HepG2 (cell line): ENCODE results near the gene NHERF2. TPM values are rescaled to one million over a fixed set of nuclear protein-coding genes. Genes with fewer than 3 reads are reported as not detected.

Experiments
- FOXC1 ChIP-seq: sonication (generic); formaldehyde crosslinking; IDR thresholded peaks from 2 replicates; pipeline ENCODE4 v1.8.0; 2022; ENCODE audit warnings: mild to moderate bottlenecking, missing genetic modification reagents, borderline replicate concordance
- HNRNPL ChIP-seq: fragments of 200-400 bp; formaldehyde crosslinking; IDR thresholded peaks from 2 replicates; pipeline ENCODE4 v1.6.1; 2017; ENCODE audit warnings: mild to moderate bottlenecking, low read depth, low read length
- JUNB ChIP-seq: sonication (generic); formaldehyde crosslinking; IDR thresholded peaks from 2 replicates; pipeline ENCODE4 v1.8.0; 2022; ENCODE audit warnings: missing genetic modification reagents, mild to moderate bottlenecking, borderline replicate concordance
- KLF16 ChIP-seq, 2 experiments: sonication (generic) in 1 of 2; formaldehyde crosslinking in 1 of 2; IDR thresholded peaks; 2 replicates each; pipeline versions ENCODE4 v1.6.1 to v1.8.0; 2016 to 2023; ENCODE audit warnings: missing genetic modification reagents in 2 of 2, missing compliant biosample characterization in 1 of 2
- MXI1 ChIP-seq: IDR thresholded peaks from 3 replicates; pipeline ENCODE4 v1.6.1; 2012; ENCODE audit warnings: low read depth, low read length, inconsistent platforms, borderline replicate concordance
- NONO ChIP-seq, 2 experiments: fragments of 450-650 bp in 1 of 2; sonication (generic) in 1 of 2; formaldehyde crosslinking in 1 of 2; IDR thresholded peaks in 1 of 2; conservative IDR thresholded peaks in 1 of 2; 2 replicates each; pipeline versions ENCODE4 v1.6.1 to v1.8.0; 2017 to 2022; ENCODE audit warnings: mild to moderate bottlenecking in 1 of 2, missing genetic modification reagents in 1 of 2, moderate library complexity in 1 of 2
- SMARCE1 ChIP-seq: fragments of 450-650 bp; IDR thresholded peaks from 2 replicates; pipeline ENCODE4 v1.6.1; 2017; ENCODE audit warnings: borderline replicate concordance
- SYNCRIP ChIP-seq: fragments of 200-400 bp; formaldehyde crosslinking; IDR thresholded peaks from 2 replicates; pipeline ENCODE4 v1.6.1; 2018; ENCODE audit warnings: mild to moderate bottlenecking, low read depth, low read length; ENCODE audit not compliant: insufficient read depth
- ZFAT ChIP-seq: sonication (generic); formaldehyde crosslinking; conservative IDR thresholded peaks from 2 replicates; pipeline ENCODE4 v1.8.1; 2023; ENCODE audit warnings: missing genetic modification reagents, inconsistent platforms
- ZNF205 ChIP-seq: IDR thresholded peaks from 2 replicates; pipeline ENCODE4 v1.6.1; 2018; ENCODE audit warnings: missing biosample characterization, missing genetic modification reagents
- ZNF34 ChIP-seq: sonication (generic); formaldehyde crosslinking; IDR thresholded peaks from 2 replicates; pipeline ENCODE4 v1.4.0; 2020; ENCODE audit warnings: mild to moderate bottlenecking, missing genetic modification reagents, borderline replicate concordance
- ZNF350 ChIP-seq: sonication (generic); formaldehyde crosslinking; IDR thresholded peaks from 2 replicates; pipeline ENCODE4 v1.4.0; 2020; ENCODE audit warnings: mild to moderate bottlenecking, low read depth, missing genetic modification reagents, borderline replicate concordance
- ZNF503 ChIP-seq: sonication (generic); formaldehyde crosslinking; IDR thresholded peaks from 2 replicates; pipeline ENCODE4 v1.4.0; 2020; ENCODE audit warnings: missing genetic modification reagents
- ZNF564 ChIP-seq: sonication (generic); formaldehyde crosslinking; IDR thresholded peaks from 2 replicates; pipeline ENCODE4 v1.8.1; 2023; ENCODE audit warnings: mild to moderate bottlenecking, missing genetic modification reagents
- ZNF616 ChIP-seq: sonication (generic); formaldehyde crosslinking; IDR thresholded peaks from 2 replicates; pipeline ENCODE4 v1.5.0; 2020; ENCODE audit warnings: low read depth, mild to moderate bottlenecking, missing genetic modification reagents
- ZNF839 ChIP-seq: sonication (generic); formaldehyde crosslinking; IDR thresholded peaks from 2 replicates; pipeline ENCODE4 v1.4.0; 2020; ENCODE audit warnings: missing genetic modification reagents, mild to moderate bottlenecking, borderline replicate concordance
- ZSCAN29 ChIP-seq: sonication (generic); formaldehyde crosslinking; conservative IDR thresholded peaks from 2 replicates; pipeline ENCODE4 v1.4.0; 2020; ENCODE audit warnings: mild to moderate bottlenecking, missing genetic modification reagents
- polyA plus RNA-seq, 8 experiments: library from polyadenylated mRNA; depleted of rRNA in 3 of 8; stranded (reverse) in 7 of 8; unstranded in 1 of 8; fragments of >200 nt; fragmentation: Illumina TruSeq in 4 of 8; extraction: Trizol in 4 of 8; gene quantifications; 2 replicates each; pipeline versions ENCODE4 v1.2.1 to v1.2.3, GENCODE V29; 2011 to 2016; ENCODE audit warnings: low read depth in 4 of 8, missing spikeins in 1 of 8, mixed read lengths in 1 of 8; ENCODE audit not compliant: insufficient read depth in 1 of 8
- total RNA-seq, 5 experiments: library from RNA; depleted of rRNA; stranded (reverse); fragments of >200 nt; fragmentation: Illumina TruSeq; extraction: Trizol; gene quantifications; 2 replicates each; pipeline ENCODE4 v1.2.3, GENCODE V29; 2016; ENCODE audit warnings: low read depth in 1 of 5
- TF ChIP-seq, protein P1 (sequence below): IDR thresholded peaks from 2 replicates; pipeline ENCODE4 v1.6.1; 2016; ENCODE audit warnings: control low read depth
- TF ChIP-seq, protein P2 (sequence below): sonication (generic); formaldehyde crosslinking; IDR thresholded peaks from 2 replicates; pipeline ENCODE4 v1.4.0; 2020; ENCODE audit warnings: missing genetic modification reagents
- TF ChIP-seq, protein P3 (sequence below): sonication (generic); formaldehyde crosslinking; IDR thresholded peaks from 2 replicates; pipeline ENCODE4 v1.4.0; 2020; ENCODE audit warnings: missing genetic modification reagents, mild to moderate bottlenecking, borderline replicate concordance

The NHERF2 gene
- total and polyA plus RNA-seq, 2 of the 13 experiments (the other 11 are each of a cell fraction or from before 2014, with no cell fraction given) = 23.7 to 39.3 TPM

GRCh38 chr16:1984347-1985225 lies 42.1 kb upstream of the NHERF2 start (continued):
- no peak for TF ChIP-seq ZNF564 (CRISPR knock-in tag)
- TF ChIP-seq NONO (IDR thresholded peaks at IDR 0.05) = no peak
- TF ChIP-seq NONO (CRISPR knock-in tag; conservative IDR thresholded peaks at IDR 0.05) = peak; percentile 46; the same call in 1 of the 2 replicates
- TF ChIP-seq, protein P1, sequence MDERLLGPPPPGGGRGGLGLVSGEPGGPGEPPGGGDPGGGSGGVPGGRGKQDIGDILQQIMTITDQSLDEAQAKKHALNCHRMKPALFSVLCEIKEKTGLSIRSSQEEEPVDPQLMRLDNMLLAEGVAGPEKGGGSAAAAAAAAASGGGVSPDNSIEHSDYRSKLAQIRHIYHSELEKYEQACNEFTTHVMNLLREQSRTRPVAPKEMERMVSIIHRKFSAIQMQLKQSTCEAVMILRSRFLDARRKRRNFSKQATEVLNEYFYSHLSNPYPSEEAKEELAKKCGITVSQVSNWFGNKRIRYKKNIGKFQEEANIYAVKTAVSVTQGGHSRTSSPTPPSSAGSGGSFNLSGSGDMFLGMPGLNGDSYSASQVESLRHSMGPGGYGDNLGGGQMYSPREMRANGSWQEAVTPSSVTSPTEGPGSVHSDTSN (CRISPR knock-in tag) = no peak
- 0 out of 2 replicates have a peak, but pooled peaks have one; percentile 42 for TF ChIP-seq ZNF839 (CRISPR knock-in tag)
- peak; percentile 54; the same call in 1 of the 2 replicates for TF ChIP-seq FOXC1 (CRISPR knock-in tag)
- TF ChIP-seq, protein P2, sequence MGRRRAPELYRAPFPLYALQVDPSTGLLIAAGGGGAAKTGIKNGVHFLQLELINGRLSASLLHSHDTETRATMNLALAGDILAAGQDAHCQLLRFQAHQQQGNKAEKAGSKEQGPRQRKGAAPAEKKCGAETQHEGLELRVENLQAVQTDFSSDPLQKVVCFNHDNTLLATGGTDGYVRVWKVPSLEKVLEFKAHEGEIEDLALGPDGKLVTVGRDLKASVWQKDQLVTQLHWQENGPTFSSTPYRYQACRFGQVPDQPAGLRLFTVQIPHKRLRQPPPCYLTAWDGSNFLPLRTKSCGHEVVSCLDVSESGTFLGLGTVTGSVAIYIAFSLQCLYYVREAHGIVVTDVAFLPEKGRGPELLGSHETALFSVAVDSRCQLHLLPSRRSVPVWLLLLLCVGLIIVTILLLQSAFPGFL = no peak
- TF ChIP-seq SYNCRIP = no peak
- no peak for TF ChIP-seq ZSCAN29
- TF ChIP-seq ZFAT (CRISPR knock-in tag) = no peak
- TF ChIP-seq ZNF616 (CRISPR knock-in tag) = 0 out of 2 replicates have a peak, but pooled peaks have one; percentile 30
- TF ChIP-seq MXI1 = no peak
- TF ChIP-seq ZNF34 (CRISPR knock-in tag) = no peak
- 0 out of 2 replicates have a peak, but pooled peaks have one; percentile 54 for TF ChIP-seq HNRNPL
- TF ChIP-seq, protein P3, sequence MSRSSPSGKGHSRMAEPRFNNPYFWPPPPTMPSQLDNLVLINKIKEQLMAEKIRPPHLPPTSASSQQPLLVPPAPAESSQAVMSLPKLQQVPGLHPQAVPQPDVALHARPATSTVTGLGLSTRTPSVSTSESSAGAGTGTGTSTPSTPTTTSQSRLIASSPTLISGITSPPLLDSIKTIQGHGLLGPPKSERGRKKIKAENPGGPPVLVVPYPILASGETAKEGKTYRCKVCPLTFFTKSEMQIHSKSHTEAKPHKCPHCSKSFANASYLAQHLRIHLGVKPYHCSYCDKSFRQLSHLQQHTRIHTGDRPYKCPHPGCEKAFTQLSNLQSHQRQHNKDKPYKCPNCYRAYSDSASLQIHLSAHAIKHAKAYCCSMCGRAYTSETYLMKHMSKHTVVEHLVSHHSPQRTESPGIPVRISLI (CRISPR knock-in tag) = no peak; the same call in 1 of the 2 replicates
- no peak for TF ChIP-seq ZNF503 (CRISPR knock-in tag)
- no peak; a peak in 1 of 4 replicates for TF ChIP-seq KLF16 (CRISPR knock-in tag; IDR thresholded peaks at IDR 0.05)
- no peak for TF ChIP-seq ZNF205
- 0 out of 2 replicates have a peak, but pooled peaks have one; percentile 56 for TF ChIP-seq ZNF350
- TF ChIP-seq SMARCE1 = no peak
- no peak for TF ChIP-seq JUNB (CRISPR knock-in tag)
